H9 (cell line): Measurements from ENCODE around the gene FHIP2A. TPM values are rescaled to one million over a fixed set of nuclear protein-coding genes. Genes with fewer than 3 reads are reported as not detected.

ENCODE experiments used
- DNase-seq: peaks from one replicate; pipeline ENCODE4 v3.0.0-alpha.2; 2017
- H2AFZ ChIP-seq: one replicate; pipeline ENCODE4 v1.6.1; 2013; ENCODE audit warnings: mild to moderate bottlenecking, low read length, control low read depth, moderate library complexity
- H2AK5ac ChIP-seq: 2 replicates; pipeline ENCODE4 v1.6.1; 2013; ENCODE audit warnings: low read length, control low read depth, mixed read lengths; ENCODE audit not compliant: insufficient read length
- H2BK120ac ChIP-seq: one replicate; pipeline ENCODE4 v1.6.1; 2013; ENCODE audit warnings: low read depth, mild to moderate bottlenecking, low read length, control low read depth, inconsistent platforms; ENCODE audit not compliant: poor library complexity, severe bottlenecking
- H2BK12ac ChIP-seq: 2 replicates; pipeline ENCODE4 v1.6.1; 2013; ENCODE audit warnings: low read length, control low read depth, mixed read lengths, low read depth; ENCODE audit not compliant: insufficient read length
- H2BK15ac ChIP-seq: 2 replicates; pipeline ENCODE4 v1.6.1; 2013; ENCODE audit warnings: low read depth, low read length, control low read depth
- H2BK20ac ChIP-seq: one replicate; pipeline ENCODE4 v1.6.1; 2013; ENCODE audit warnings: low read depth, mild to moderate bottlenecking, low read length, control low read depth, inconsistent platforms; ENCODE audit not compliant: poor library complexity, severe bottlenecking
- H2BK5ac ChIP-seq: 2 replicates; pipeline ENCODE4 v1.6.1; 2013; ENCODE audit warnings: low read length, control low read depth, mixed read lengths; ENCODE audit not compliant: insufficient read length
- H3K14ac ChIP-seq: 2 replicates; pipeline ENCODE4 v1.6.1; 2013; ENCODE audit warnings: low read length, control low read depth; ENCODE audit not compliant: insufficient read depth
- H3K18ac ChIP-seq: 2 replicates; pipeline ENCODE4 v1.6.1; 2013; ENCODE audit warnings: low read depth, mild to moderate bottlenecking, mixed read lengths, low read length, control low read depth; ENCODE audit not compliant: insufficient read length
- H3K23ac ChIP-seq: 2 replicates; pipeline ENCODE4 v1.6.1; 2013; ENCODE audit warnings: low read length, control low read depth, mixed read lengths, low read depth; ENCODE audit not compliant: insufficient read length
- H3K23me2 ChIP-seq: 2 replicates; pipeline ENCODE4 v1.6.1; 2013; ENCODE audit warnings: low read depth, mild to moderate bottlenecking, mixed read lengths, low read length, control low read depth; ENCODE audit not compliant: insufficient read length, poor library complexity, severe bottlenecking
- H3K27ac ChIP-seq: 2 replicates; pipeline ENCODE4 v1.5.1; 2013; ENCODE audit warnings: low read length, control low read depth, mixed read lengths, low read depth; ENCODE audit not compliant: insufficient read length
- H3K27me3 ChIP-seq: 2 replicates; pipeline ENCODE4 v1.6.1; 2013; ENCODE audit warnings: low read length, control low read depth, inconsistent platforms; ENCODE audit not compliant: insufficient read depth
- H3K4ac ChIP-seq: 2 replicates; pipeline ENCODE4 v1.6.1; 2013; ENCODE audit warnings: low read depth, mild to moderate bottlenecking, control low read depth, inconsistent platforms, low read length, moderate library complexity
- H3K4me1 ChIP-seq: 2 replicates; pipeline ENCODE4 v1.6.1; 2013; ENCODE audit warnings: low read length, control low read depth, inconsistent platforms; ENCODE audit not compliant: insufficient read depth
- H3K4me2 ChIP-seq: 2 replicates; pipeline ENCODE4 v1.6.1; 2013; ENCODE audit warnings: low read length, control low read depth, mixed read lengths; ENCODE audit not compliant: insufficient read length, insufficient read depth
- H3K56ac ChIP-seq: 2 replicates; pipeline ENCODE4 v1.6.1; 2013; ENCODE audit warnings: low read depth, mild to moderate bottlenecking, mixed read lengths, low read length, control low read depth; ENCODE audit not compliant: insufficient read length
- H3K79me1 ChIP-seq: 2 replicates; pipeline ENCODE4 v1.6.1; 2013; ENCODE audit warnings: low read depth, mild to moderate bottlenecking, moderate library complexity, low read length, control low read depth, inconsistent platforms; ENCODE audit not compliant: insufficient read depth, poor library complexity, severe bottlenecking
- H3K79me2 ChIP-seq: 2 replicates; pipeline ENCODE4 v1.6.1; 2013; ENCODE audit warnings: low read length, control low read depth, inconsistent platforms; ENCODE audit not compliant: insufficient read depth
- H3K9ac ChIP-seq: 2 replicates; pipeline ENCODE4 v1.6.1; 2013; ENCODE audit warnings: low read length, control low read depth, mixed read lengths; ENCODE audit not compliant: insufficient read length; ENCODE audit errors: extremely low read depth
- H3K9me3 ChIP-seq: one replicate; pipeline ENCODE4 v1.6.1; 2013; ENCODE audit warnings: low read depth, low read length, inconsistent platforms; ENCODE audit not compliant: control insufficient read depth
- H3T11ph ChIP-seq: one replicate; pipeline ENCODE4 v1.6.1; 2013; ENCODE audit warnings: mild to moderate bottlenecking, low read length, control low read depth, inconsistent platforms
- H4K20me1 ChIP-seq: one replicate; pipeline ENCODE4 v1.6.1; 2013; ENCODE audit not compliant: control insufficient read depth, insufficient read length, insufficient read depth
- H4K5ac ChIP-seq: 2 replicates; pipeline ENCODE4 v1.6.1; 2013; ENCODE audit warnings: low read depth, mild to moderate bottlenecking, mixed read lengths, low read length, control low read depth; ENCODE audit not compliant: insufficient read length
- H4K8ac ChIP-seq: replicated peaks from 2 replicates; pipeline ENCODE4 v1.6.1; 2013; ENCODE audit warnings: low read length, control low read depth, mixed read lengths, low read depth; ENCODE audit not compliant: insufficient read length
- H4K91ac ChIP-seq: 2 replicates; pipeline ENCODE4 v1.6.1; 2013; ENCODE audit warnings: low read depth, mild to moderate bottlenecking, moderate library complexity, mixed read lengths, low read length, control low read depth; ENCODE audit not compliant: insufficient read length
- H3K27ac Mint-ChIP-seq, 3 experiments: 2 replicates in 2 of 3; 3 replicates in 1 of 3; pipeline ENCODE4 v1.8.0; 2020 to 2021; ENCODE audit warnings: mixed read lengths in 3 of 3, mild to moderate bottlenecking in 1 of 3, moderate library complexity in 1 of 3
- H3K27me3 Mint-ChIP-seq: 2 replicates; pipeline ENCODE4 v1.8.0; 2021; ENCODE audit warnings: low read depth, mild to moderate bottlenecking, moderate library complexity, mixed read lengths
- H3K36me3 Mint-ChIP-seq, 3 experiments: 2 replicates in 2 of 3; 3 replicates in 1 of 3; pipeline ENCODE4 v1.8.0; 2020 to 2021; ENCODE audit warnings: low read depth in 3 of 3, mixed read lengths in 3 of 3; ENCODE audit not compliant: insufficient read depth in 1 of 3
- H3K4me1 Mint-ChIP-seq, 2 experiments: 2 replicates each; pipeline ENCODE4 v1.8.0; 2020; ENCODE audit warnings: mixed read lengths in 2 of 2
- H3K4me3 Mint-ChIP-seq, 2 experiments: 2 replicates in 1 of 2; 3 replicates in 1 of 2; pipeline ENCODE4 v1.8.0; 2020 to 2021; ENCODE audit warnings: mild to moderate bottlenecking in 2 of 2, mixed read lengths in 2 of 2, moderate library complexity in 1 of 2
- H3K9me3 Mint-ChIP-seq, 2 experiments: 2 replicates in 1 of 2; 3 replicates in 1 of 2; pipeline ENCODE4 v1.8.0; 2020; ENCODE audit warnings: mild to moderate bottlenecking in 2 of 2, mixed read lengths in 2 of 2, moderate library complexity in 1 of 2
- CTCF ChIP-seq: fragments of 200-600 bp; sonication (generic); conservative IDR thresholded peaks from 3 replicates; pipeline ENCODE4 v1.8.0; 2021; ENCODE audit warnings: antibody characterized with exemption, mild to moderate bottlenecking
- WGBS: extraction: QIAGEN DNeasy Blood & Tissue Kit; methylation state at CpG from one replicate; pipeline ENCODE4 v1.1.7; 2013; ENCODE audit warnings: missing lambda C conversion rate, low lambda C conversion rate, mixed read lengths; ENCODE audit not compliant: insufficient read length; ENCODE audit errors: extremely low coverage; 5-methylcytosine and 5-hydroxymethylcytosine counted together
- total RNA-seq: library from RNA; stranded (reverse); gene quantifications from 2 replicates; pipeline ENCODE4 v1.2.1, GENCODE V29; 2021

The FHIP2A gene
- total RNA-seq, 1 experiment from 2014 or later = 14.8 TPM

- Histone ChIP-seq H2BK120ac (no peak overlapping the region), H4K91ac (no peak overlapping the region), H3K18ac (no peak overlapping the region), H3K14ac (no peak overlapping the region), H3K4me1 (no peaks in the 10 kb centered on the region; the same call in 1 of the 2 replicates), H3K27ac (no peak overlapping the region), H4K8ac (no peak overlapping the region), H2BK5ac (no peak overlapping the region), H3K27me3 (no peaks in the 10 kb centered on the region), H3K23me2 (no peaks in the 10 kb centered on the region), H3K23ac (no peak overlapping the region), H3T11ph (no peak overlapping the region), H3K9ac (no peak overlapping the region), H2BK15ac (no peak overlapping the region), H3K56ac (no peak overlapping the region), H3K4me2 (no peak overlapping the region), H3K4ac (no peak overlapping the region), H2AFZ (no peak overlapping the region), H2BK12ac (no peak overlapping the region), H3K9me3 (no peaks in the 10 kb centered on the region), H3K79me1 (no peaks in the 10 kb centered on the region), H4K5ac (no peak overlapping the region), H2BK20ac (no peak overlapping the region), H2AK5ac (no peak overlapping the region), H3K79me2 (no peaks in the 10 kb centered on the region), H4K20me1 (no peaks in the 10 kb centered on the region)
- peaks cover 4% of the 10 kb centered on the region in 2 experiments for H3K4me1 Mint-ChIP-seq
- no peaks in the 10 kb centered on the region for H3K27me3 Mint-ChIP-seq
- no peak overlapping the region for H3K4me3 Mint-ChIP-seq
- no peak for DNase-seq
- no peak for TF ChIP-seq CTCF
- no peaks in the 10 kb centered on the region for H3K36me3 Mint-ChIP-seq
- WGBS = no CpG with 5 or more reads among the region's 7 CpGs
- no peaks in the 10 kb centered on the region for H3K9me3 Mint-ChIP-seq
- H3K27ac Mint-ChIP-seq = no peak overlapping the region
Observed at GRCh38 chr10:114783686-114784085, 37.9 kb upstream of the FHIP2A start.
